GM18909 (cell line): Measurements from ENCODE around the gene CFAP69.
A peak's percentile ranks its signal among the peaks of the same experiment; 100 is the strongest.
"Not testable (repeated sequence)": the region's sequence is repeated elsewhere in the genome, so short reads cannot be mapped to it uniquely, and the experiment has no call there.

Experiments used
- ATAC-seq: cut with Tn5 transposase; IDR thresholded peaks from one replicate; pipeline ENCODE4 v1.9.1; 2021; ENCODE audit warnings: mild to moderate bottlenecking; ENCODE audit not compliant: unreplicated experiment, poor library complexity

Gene CFAP69

GRCh38 chr7:90230834-90231233, 14.1 kb upstream of the CFAP69 start:
- ATAC-seq: no peak

GRCh38 chr7:90231304-90231703, 13.7 kb upstream of the CFAP69 start:
- no peak for ATAC-seq

- ATAC-seq: no peak
These were observed 12.5 kb upstream of the CFAP69 start for GRCh38 chr7:90232430-90232829.

GRCh38 chr7:90233569-90233968, 11.4 kb upstream of the CFAP69 start:
- ATAC-seq: no peak

- no peak for ATAC-seq
These were observed 8.2 kb upstream of the CFAP69 start for GRCh38 chr7:90236721-90237289.

GRCh38 chr7:90238022-90238421, 7.0 kb upstream of the CFAP69 start:
- ATAC-seq: no peak

- peak; percentile 35 for ATAC-seq
These were observed 6.4 kb upstream of the CFAP69 start for GRCh38 chr7:90238583-90238982.

- no peak for ATAC-seq
These were observed 5.9 kb upstream of the CFAP69 start for GRCh38 chr7:90239050-90239449.

- ATAC-seq: no peak
These were observed 5.2 kb upstream of the CFAP69 start for GRCh38 chr7:90239625-90240228.

- peak; percentile 77 for ATAC-seq
These were observed 2.4 kb upstream of the CFAP69 start for GRCh38 chr7:90242369-90243168.

GRCh38 chr7:90243556-90243955, 1.4 kb upstream of the CFAP69 start:
- ATAC-seq: no peak

GRCh38 chr7:90244565-90244908, 437 bp upstream of the CFAP69 start:
- ATAC-seq: no peak

- no peak for ATAC-seq
These were observed 1.2 kb downstream of the CFAP69 start for GRCh38 chr7:90246171-90246570.

GRCh38 chr7:90248706-90249105, 3.7 kb downstream of the CFAP69 start:
- no peak for ATAC-seq

GRCh38 chr7:90250601-90251303, 5.8 kb downstream of the CFAP69 start:
- ATAC-seq: no peak

GRCh38 chr7:90251304-90251635, 6.3 kb downstream of the CFAP69 start:
- ATAC-seq: no peak

GRCh38 chr7:90256011-90256410, 11.0 kb downstream of the CFAP69 start:
- not testable (repeated sequence) for ATAC-seq

- ATAC-seq: no peak
These were observed 11.8 kb downstream of the CFAP69 start for GRCh38 chr7:90256778-90257177.

GRCh38 chr7:90261441-90261840, 16.5 kb downstream of the CFAP69 start:
- ATAC-seq: peak; percentile 61

GRCh38 chr7:90262438-90262837, 17.5 kb downstream of the CFAP69 start:
- ATAC-seq: peak; percentile 90

GRCh38 chr7:90266808-90267207, 21.8 kb downstream of the CFAP69 start:
- ATAC-seq: no peak
